Sigmoid colon (tissue), 7 donors: Measurements from ENCODE around the gene FRYL. TPM values are rescaled to one million over a fixed set of nuclear protein-coding genes. Genes with fewer than 3 reads are reported as not detected.

Experiments used
- DNase-seq: peaks from one replicate; pipeline ENCODE4 v3.0.0-alpha.2; 2019
- H3K27ac ChIP-seq, 4 donors: fragments of 200-600 bp; sonication (generic); one replicate each; pipeline ENCODE4 v1.5.1; 2016 to 2019; ENCODE audit warnings: mild to moderate bottlenecking in 1 of 4
- H3K27me3 ChIP-seq, 3 donors: fragments of 200-600 bp; sonication (generic); one replicate each; pipeline ENCODE4 v1.5.1; 2019; ENCODE audit warnings: mild to moderate bottlenecking in 1 of 3
- H3K36me3 ChIP-seq, 4 donors: fragments of 200-600 bp; sonication (generic); one replicate each; pipeline ENCODE4 v1.5.1; 2016 to 2019
- H3K4me1 ChIP-seq, 4 donors: fragments of 200-600 bp; sonication (generic); one replicate each; pipeline ENCODE4 v1.5.1; 2017 to 2019
- H3K4me3 ChIP-seq, 4 donors: fragments of 200-600 bp; sonication (generic); one replicate each; pipeline ENCODE4 v1.5.1; 2017 to 2019; ENCODE audit warnings: mild to moderate bottlenecking in 2 of 4, moderate library complexity in 1 of 4
- H3K9me3 ChIP-seq, 4 donors: fragments of 200-600 bp in 3 of 4; sonication (generic) in 3 of 4; one replicate each; pipeline versions ENCODE4 v1.5.1 to v1.6.1; 2013 to 2019
- EP300 ChIP-seq, 4 donors: sonication (generic); formaldehyde crosslinking; IDR thresholded peaks; one replicate each; pipeline ENCODE4 v1.6.1; 2017; ENCODE audit warnings: antibody characterized with exemption in 4 of 4
- POLR2A ChIP-seq, 2 donors: fragments of 450-650 bp; IDR thresholded peaks; one replicate each; pipeline ENCODE4 v1.6.1; 2016; ENCODE audit warnings: antibody characterized with exemption in 2 of 2, mild to moderate bottlenecking in 2 of 2, moderate library complexity in 2 of 2
- POLR2AphosphoS5 ChIP-seq, 4 donors: sonication (generic); formaldehyde crosslinking; IDR thresholded peaks; one replicate each; pipeline ENCODE4 v1.6.1; 2017; ENCODE audit warnings: antibody characterized with exemption in 4 of 4
- WGBS, 2 donors: extraction: QIAGEN DNeasy Blood & Tissue Kit; methylation state at CpG; one replicate each; pipeline ENCODE4 v1.1.7; 2013; 5-methylcytosine and 5-hydroxymethylcytosine counted together
- intact Hi-C: fragments of 100-400 bp; cut with DNase I; formaldehyde crosslinking; loops from one replicate; pipeline ENCODE4 v1.15.1; 2023
- polyA plus RNA-seq, 3 donors: library from polyadenylated mRNA; stranded (reverse); fragments of 200-250 nt; gene quantifications; one replicate each; pipeline ENCODE4 v1.2.3, GENCODE V29; 2013
- total RNA-seq, 4 donors: library from RNA; depleted of rRNA; stranded (reverse); fragments of >200 nt; gene quantifications; one replicate each; pipeline ENCODE4 v1.1.0, GENCODE V29; 2016
- TF ChIP-seq, protein P1 (sequence below), 4 experiments: fragments of 450-650 bp in 3 of 4; fragments of 200-600 bp in 1 of 4; IDR thresholded peaks; one replicate each; pipeline ENCODE4 v1.5.1; 2016 to 2019; ENCODE audit warnings: antibody characterized with exemption in 4 of 4, mild to moderate bottlenecking in 3 of 4, moderate library complexity in 2 of 4
- donor health status: healthy with polysubstance abuse.
- donor health status: Bipolar disorder and iron deficiency.
- donor health status: healthy.

Gene FRYL
- total and polyA plus RNA-seq, 7 donors: 41.4 to 72.4 (median 55.0) TPM

DNA sequence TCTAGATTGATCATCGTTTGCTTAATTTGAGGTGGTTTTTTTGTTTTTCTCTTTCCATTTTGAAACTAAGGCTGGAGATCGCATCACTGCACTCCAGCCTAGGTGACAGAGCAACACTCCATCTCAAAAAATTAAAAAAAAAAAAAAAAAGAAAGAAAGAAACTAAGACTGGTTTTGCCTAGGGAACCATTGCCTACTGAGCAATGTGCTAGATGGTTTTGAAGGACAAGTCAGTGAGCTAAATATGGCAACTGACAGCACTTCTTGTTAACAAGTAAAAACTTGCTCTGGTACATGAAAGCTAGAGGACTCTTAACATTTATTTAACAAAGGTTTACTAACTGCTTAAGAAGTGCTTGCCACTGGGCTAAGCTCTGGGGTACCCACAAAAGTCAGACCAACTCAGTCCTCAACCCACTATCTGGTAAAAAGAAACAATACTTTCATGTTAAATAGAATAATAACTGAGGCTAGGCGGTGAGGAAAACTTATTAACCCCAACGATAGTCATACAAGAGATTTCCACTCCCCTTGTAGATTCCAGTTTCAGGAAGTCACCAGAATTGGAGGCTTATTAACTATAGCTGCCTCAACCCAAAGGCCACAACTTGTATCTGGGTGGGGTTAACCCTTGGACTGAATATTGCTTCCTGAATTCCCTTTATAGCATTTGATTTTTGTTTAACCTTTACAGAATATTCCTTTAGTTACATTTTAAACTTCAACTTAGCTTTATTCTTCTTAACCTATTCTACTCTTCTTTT, 111.6 kb downstream of the FRYL start:
- H3K4me3 ChIP-seq: no peak overlapping the region
- 25 to 69% methylated on average over 4 of the region's 4 CpGs for WGBS, 2 donors
- no peak for DNase-seq
- H3K27me3 ChIP-seq: no peaks in the 10 kb centered on the region
- H3K9me3 ChIP-seq: no peaks in the 10 kb centered on the region
- intact Hi-C loops: no loop called here
- no peak for TF ChIP-seq POLR2A (IDR thresholded peaks at IDR 0.05)
- TF ChIP-seq POLR2AphosphoS5 (IDR thresholded peaks at IDR 0.05): no peak
- no peak for TF ChIP-seq EP300 (IDR thresholded peaks at IDR 0.05)
- TF ChIP-seq, protein P1, sequence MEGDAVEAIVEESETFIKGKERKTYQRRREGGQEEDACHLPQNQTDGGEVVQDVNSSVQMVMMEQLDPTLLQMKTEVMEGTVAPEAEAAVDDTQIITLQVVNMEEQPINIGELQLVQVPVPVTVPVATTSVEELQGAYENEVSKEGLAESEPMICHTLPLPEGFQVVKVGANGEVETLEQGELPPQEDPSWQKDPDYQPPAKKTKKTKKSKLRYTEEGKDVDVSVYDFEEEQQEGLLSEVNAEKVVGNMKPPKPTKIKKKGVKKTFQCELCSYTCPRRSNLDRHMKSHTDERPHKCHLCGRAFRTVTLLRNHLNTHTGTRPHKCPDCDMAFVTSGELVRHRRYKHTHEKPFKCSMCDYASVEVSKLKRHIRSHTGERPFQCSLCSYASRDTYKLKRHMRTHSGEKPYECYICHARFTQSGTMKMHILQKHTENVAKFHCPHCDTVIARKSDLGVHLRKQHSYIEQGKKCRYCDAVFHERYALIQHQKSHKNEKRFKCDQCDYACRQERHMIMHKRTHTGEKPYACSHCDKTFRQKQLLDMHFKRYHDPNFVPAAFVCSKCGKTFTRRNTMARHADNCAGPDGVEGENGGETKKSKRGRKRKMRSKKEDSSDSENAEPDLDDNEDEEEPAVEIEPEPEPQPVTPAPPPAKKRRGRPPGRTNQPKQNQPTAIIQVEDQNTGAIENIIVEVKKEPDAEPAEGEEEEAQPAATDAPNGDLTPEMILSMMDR (IDR thresholded peaks at IDR 0.05): no peak
- H3K36me3 ChIP-seq: no peaks in the 10 kb centered on the region
- H3K27ac ChIP-seq: no peak overlapping the region
- H3K4me1 ChIP-seq: peaks cover 0 to 10% (median 6%) of the 10 kb centered on the region in 4 donors

DNA sequence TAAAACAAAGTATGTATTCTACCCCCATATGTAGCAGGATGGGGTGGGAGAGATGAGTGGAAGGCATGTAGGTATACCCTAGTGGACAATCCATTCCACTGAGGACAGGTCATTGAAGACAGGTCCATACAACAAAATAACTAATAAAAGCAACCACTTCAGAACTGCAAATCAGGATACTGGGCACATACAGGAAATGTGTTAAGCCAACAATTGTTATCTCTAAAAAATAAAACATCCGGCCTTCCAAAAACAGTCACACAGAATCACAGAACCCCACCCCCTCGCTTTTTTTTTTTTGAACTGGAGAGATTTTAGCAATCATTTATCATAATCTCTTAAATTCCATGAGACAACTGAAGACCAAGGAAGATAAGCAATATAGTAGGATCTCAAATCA, 112.9 kb downstream of the FRYL start:
- Histone ChIP-seq H3K9me3 (no peaks in the 10 kb centered on the region), H3K36me3 (no peaks in the 10 kb centered on the region), H3K4me3 (no peak overlapping the region), H3K4me1 (peaks cover 0 to 10% (median 6%) of the 10 kb centered on the region in 4 donors), H3K27me3 (no peaks in the 10 kb centered on the region), H3K27ac (no peak overlapping the region)
- TF ChIP-seq POLR2A (IDR thresholded peaks at IDR 0.05) (no peak), EP300 (IDR thresholded peaks at IDR 0.05) (no peak), POLR2AphosphoS5 (IDR thresholded peaks at IDR 0.05) (no peak)
- TF ChIP-seq, protein P1 (IDR thresholded peaks at IDR 0.05): no peak
- intact Hi-C loops: no loop called here
- DNase-seq: no peak
- 35 to 67% methylated on average over 2 of the region's 2 CpGs for WGBS, 2 donors

DNA sequence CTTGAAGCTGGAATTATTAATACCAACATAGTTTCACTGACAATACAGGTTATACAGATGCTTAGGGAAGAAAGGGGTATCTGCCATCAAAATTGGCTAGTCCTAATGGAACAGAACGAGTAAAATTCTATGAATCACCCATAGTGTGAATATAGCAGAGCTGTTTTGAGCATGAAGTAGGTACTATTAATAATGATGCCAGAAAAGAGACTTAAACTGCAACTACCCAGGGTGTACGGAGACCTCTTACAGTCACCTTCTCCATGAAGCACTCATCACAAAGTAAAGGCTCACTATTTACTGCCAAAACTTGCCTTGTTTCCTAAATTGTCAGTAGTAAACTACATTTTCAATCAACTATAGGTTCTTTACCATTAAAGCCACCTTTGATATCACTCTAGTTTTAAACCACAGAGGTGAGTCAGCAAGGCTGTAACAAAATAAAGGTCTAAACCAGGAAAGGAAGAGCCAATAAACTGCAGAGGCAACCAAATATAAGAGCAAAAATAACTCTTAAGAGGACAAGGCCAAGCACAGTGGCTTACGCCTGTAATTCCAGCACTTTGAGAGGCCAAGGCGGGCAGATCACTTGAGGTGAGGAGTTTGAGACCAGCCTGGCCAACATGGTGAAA, 114.4 kb downstream of the FRYL start:
- Histone ChIP-seq H3K27me3 (no peaks in the 10 kb centered on the region), H3K4me1 (peaks cover 0 to 15% (median 6%) of the 10 kb centered on the region in 4 donors), H3K36me3 (no peaks in the 10 kb centered on the region), H3K4me3 (no peak overlapping the region), H3K27ac (no peak overlapping the region), H3K9me3 (no peaks in the 10 kb centered on the region)
- WGBS, 2 donors: 30 to 69% methylated on average over 4 of the region's 4 CpGs
- intact Hi-C loops: no loop called here
- DNase-seq: no peak
- no peak for TF ChIP-seq EP300 (IDR thresholded peaks at IDR 0.05)
- no peak for TF ChIP-seq POLR2AphosphoS5 (IDR thresholded peaks at IDR 0.05)
- TF ChIP-seq, protein P1 (IDR thresholded peaks at IDR 0.05): no peak
- TF ChIP-seq POLR2A (IDR thresholded peaks at IDR 0.05): no peak

DNA sequence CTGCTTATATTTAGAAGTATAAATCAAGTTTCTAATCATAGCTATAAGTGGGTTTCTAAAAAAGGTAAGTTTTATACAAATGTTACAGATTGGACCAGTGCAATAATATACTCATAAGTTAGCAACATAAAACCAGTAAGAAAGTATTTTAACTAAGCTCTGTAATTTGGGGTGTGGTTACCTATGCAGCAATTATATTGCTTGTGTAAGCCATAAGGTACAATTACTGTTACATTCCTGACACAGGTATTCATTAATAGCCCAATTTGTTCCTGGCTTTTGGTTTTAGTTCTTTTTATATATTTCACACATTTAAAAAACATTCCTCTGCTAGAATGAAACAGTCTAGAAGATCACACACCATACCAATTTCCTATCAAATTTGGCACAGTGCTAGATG, 115.1 kb downstream of the FRYL start:
- no peak overlapping the region for H3K27ac ChIP-seq
- H3K27me3 ChIP-seq: no peaks in the 10 kb centered on the region
- DNase-seq: no peak
- H3K4me1 ChIP-seq: peaks cover 0 to 15% (median 6%) of the 10 kb centered on the region in 4 donors
- no peak for TF ChIP-seq EP300 (IDR thresholded peaks at IDR 0.05)
- TF ChIP-seq POLR2AphosphoS5 (IDR thresholded peaks at IDR 0.05): no peak
- TF ChIP-seq, protein P1 (IDR thresholded peaks at IDR 0.05): no peak
- no peak for TF ChIP-seq POLR2A (IDR thresholded peaks at IDR 0.05)
- H3K36me3 ChIP-seq: no peaks in the 10 kb centered on the region
- H3K9me3 ChIP-seq: no peaks in the 10 kb centered on the region
- intact Hi-C loops: no loop called here
- no peak overlapping the region for H3K4me3 ChIP-seq
